ENCODE measurements around the gene CYB561D2.

CYB561D2 gene

GRCh38 chr3:50345008-50345407 is 5.7 kb upstream of the CYB561D2 start:
- H3K36me3 ChIP-seq (ENCODE audit: control insufficient read depth, insufficient read depth, low read length): peaks cover 12% of the 10 kb centered on the region
- peaks cover 52% of the 10 kb centered on the region for H3K27me3 ChIP-seq (ENCODE audit: control insufficient read depth, insufficient read depth, low read length)
- peak overlapping the region; percentile 59 for H3K4me3 ChIP-seq (ENCODE audit: low read depth, low read length)
- H3K9me3 ChIP-seq (ENCODE audit: control insufficient read depth, insufficient read depth, low read depth, low read length): no peaks in the 10 kb centered on the region
- no peak overlapping the region for H3K9ac ChIP-seq (ENCODE audit: low read length)
- no peak overlapping the region for H3K27ac ChIP-seq (ENCODE audit: low read depth, low read length)
- H3K4me1 ChIP-seq (ENCODE audit: control insufficient read depth, insufficient read depth, low read length): peaks cover 13% of the 10 kb centered on the region

DNA sequence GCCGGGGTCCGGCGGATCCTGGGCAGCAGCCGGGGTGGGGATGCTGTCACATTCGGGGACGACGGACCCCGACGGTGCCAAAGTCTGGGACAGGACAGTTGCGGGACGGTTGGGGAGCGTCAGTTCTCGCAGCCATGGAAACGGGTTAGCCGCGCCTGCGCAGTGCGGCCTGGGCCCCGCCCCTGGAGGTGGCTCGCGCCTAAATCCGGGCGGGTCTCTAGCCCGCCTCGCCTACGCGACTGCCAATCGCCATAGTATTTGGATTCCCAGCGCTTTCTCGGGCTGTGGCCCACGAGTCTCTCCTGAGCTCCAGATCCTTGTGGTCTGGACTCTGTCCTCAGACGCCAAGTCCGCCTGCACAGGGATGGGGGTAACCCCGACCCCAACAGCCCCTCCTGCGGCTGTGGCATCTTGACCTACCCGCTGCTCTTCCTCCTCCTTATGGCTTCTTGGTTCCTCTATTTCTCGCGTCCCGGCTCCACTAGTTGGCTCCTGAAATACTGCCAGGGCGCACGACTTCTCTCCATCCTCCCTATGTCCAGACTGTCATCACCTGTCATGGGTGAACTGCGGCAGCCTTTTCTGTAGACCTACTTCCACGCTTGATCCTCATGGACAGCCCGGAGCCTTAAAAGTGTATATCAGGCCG is 5.0 kb upstream of the CYB561D2 start, which contains the start of gene ZMYND10:
TSS of gene ZMYND10 (minus strand) at position 147 of the 649 bp plus-strand sequence. CDS start 153 bp downstream, outside the sequence.
- peaks cover 12% of the 10 kb centered on the region for H3K36me3 ChIP-seq (ENCODE audit: control insufficient read depth, insufficient read depth, low read length)
- peak within 1 kb of the TSS; percentile 29 for H3K9ac ChIP-seq (ENCODE audit: low read length)
- no peaks in the 10 kb centered on the region for H3K9me3 ChIP-seq (ENCODE audit: control insufficient read depth, insufficient read depth, low read depth, low read length)
- peaks cover 45% of the 10 kb centered on the region for H3K27me3 ChIP-seq (ENCODE audit: control insufficient read depth, insufficient read depth, low read length)
- H3K4me1 ChIP-seq (ENCODE audit: control insufficient read depth, insufficient read depth, low read length): peaks cover 13% of the 10 kb centered on the region
- peak within 1 kb of the TSS; percentile 59 for H3K4me3 ChIP-seq (ENCODE audit: low read depth, low read length)
- H3K27ac ChIP-seq (ENCODE audit: low read depth, low read length): no peak within 1 kb of the TSS

- H3K9me3 ChIP-seq (ENCODE audit: control insufficient read depth, insufficient read depth, low read depth, low read length): no peaks in the 10 kb centered on the region
- H3K36me3 ChIP-seq (ENCODE audit: control insufficient read depth, insufficient read depth, low read length): peaks cover 12% of the 10 kb centered on the region
- H3K9ac ChIP-seq (ENCODE audit: low read length): no peak overlapping the region
- no peak overlapping the region for H3K4me3 ChIP-seq (ENCODE audit: low read depth, low read length)
- peaks cover 14% of the 10 kb centered on the region for H3K4me1 ChIP-seq (ENCODE audit: control insufficient read depth, insufficient read depth, low read length)
- no peak overlapping the region for H3K27ac ChIP-seq (ENCODE audit: low read depth, low read length)
- H3K27me3 ChIP-seq (ENCODE audit: control insufficient read depth, insufficient read depth, low read length): peaks cover 29% of the 10 kb centered on the region
Observed at GRCh38 chr3:50347187-50347813, 3.4 kb upstream of the CYB561D2 start.

- peaks cover 14% of the 10 kb centered on the region for H3K4me1 ChIP-seq (ENCODE audit: control insufficient read depth, insufficient read depth, low read length)
- H3K27ac ChIP-seq (ENCODE audit: low read depth, low read length): no peak overlapping the region
Observed at GRCh38 chr3:50350213-50350526, 492 bp upstream of the CYB561D2 start.

GRCh38 chr3:50351323-50351697 is 648 bp downstream of the CYB561D2 start:
- Histone ChIP-seq H3K36me3 (ENCODE audit: control insufficient read depth, insufficient read depth, low read length) (peaks cover 41% of the 10 kb centered on the region), H3K9ac (ENCODE audit: low read length) (peak overlapping the region; percentile 88), H3K4me3 (ENCODE audit: low read depth, low read length) (peak overlapping the region; percentile 93), H3K27me3 (ENCODE audit: control insufficient read depth, insufficient read depth, low read length) (peaks cover 2% of the 10 kb centered on the region; the same call in 1 of the 2 replicates), H3K4me1 (ENCODE audit: control insufficient read depth, insufficient read depth, low read length) (peaks cover 15% of the 10 kb centered on the region), H3K27ac (ENCODE audit: low read depth, low read length) (no peak overlapping the region), H3K9me3 (ENCODE audit: control insufficient read depth, insufficient read depth, low read depth, low read length) (no peaks in the 10 kb centered on the region)

More at GRCh38 chr3:50350213-50350526, 492 bp upstream of the CYB561D2 start:
- Histone ChIP-seq H3K36me3 (ENCODE audit: control insufficient read depth, insufficient read depth, low read length) (peaks cover 32% of the 10 kb centered on the region), H3K9ac (ENCODE audit: low read length) (peak overlapping the region; percentile 88), H3K9me3 (ENCODE audit: control insufficient read depth, insufficient read depth, low read depth, low read length) (no peaks in the 10 kb centered on the region), H3K4me3 (ENCODE audit: low read depth, low read length) (peak overlapping the region; percentile 93), H3K27me3 (ENCODE audit: control insufficient read depth, insufficient read depth, low read length) (peaks cover 7% of the 10 kb centered on the region)

GRCh38 chr3:50352781-50353180 is 2.1 kb downstream of the CYB561D2 start:
- H3K9me3 ChIP-seq (ENCODE audit: control insufficient read depth, insufficient read depth, low read depth, low read length): no peaks in the 10 kb centered on the region
- H3K4me3 ChIP-seq (ENCODE audit: low read depth, low read length): no peak overlapping the region
- H3K9ac ChIP-seq (ENCODE audit: low read length): no peak overlapping the region
- H3K4me1 ChIP-seq (ENCODE audit: control insufficient read depth, insufficient read depth, low read length): peaks cover 30% of the 10 kb centered on the region
- H3K36me3 ChIP-seq (ENCODE audit: control insufficient read depth, insufficient read depth, low read length): peaks cover 43% of the 10 kb centered on the region
- no peak overlapping the region for H3K27ac ChIP-seq (ENCODE audit: low read depth, low read length)
- H3K27me3 ChIP-seq (ENCODE audit: control insufficient read depth, insufficient read depth, low read length): no peaks in the 10 kb centered on the region

DNA sequence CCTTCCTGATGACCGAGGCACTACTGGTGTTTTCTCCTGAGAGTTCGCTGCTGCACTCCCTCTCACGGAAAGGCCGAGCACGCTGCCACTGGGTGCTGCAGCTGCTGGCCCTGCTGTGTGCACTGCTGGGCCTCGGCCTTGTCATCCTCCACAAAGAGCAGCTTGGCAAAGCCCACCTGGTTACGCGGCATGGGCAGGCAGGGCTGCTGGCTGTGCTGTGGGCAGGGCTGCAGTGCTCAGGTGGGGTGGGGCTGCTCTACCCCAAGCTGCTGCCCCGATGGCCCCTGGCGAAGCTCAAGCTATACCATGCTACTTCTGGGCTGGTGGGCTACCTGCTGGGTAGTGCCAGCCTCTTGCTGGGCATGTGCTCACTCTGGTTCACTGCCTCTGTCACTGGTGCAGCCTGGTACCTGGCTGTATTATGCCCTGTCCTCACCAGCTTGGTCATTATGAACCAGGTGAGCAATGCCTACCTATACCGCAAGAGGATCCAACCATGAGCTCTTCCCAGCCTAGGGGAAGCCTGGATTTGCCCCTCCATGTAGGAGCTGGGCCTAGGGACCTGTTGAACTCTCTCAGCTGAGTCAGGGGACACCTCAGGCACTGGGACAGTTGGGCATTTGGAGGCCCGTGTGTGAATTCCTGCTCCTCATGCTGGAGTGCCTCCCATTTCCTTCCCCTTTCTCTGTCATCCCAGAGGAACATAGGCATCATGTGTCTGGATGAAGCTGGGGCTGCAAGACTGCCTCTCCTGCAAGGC is 2.8 kb downstream of the CYB561D2 start:
- H3K27me3 ChIP-seq (ENCODE audit: control insufficient read depth, insufficient read depth, low read length): no peaks in the 10 kb centered on the region
- H3K9me3 ChIP-seq (ENCODE audit: control insufficient read depth, insufficient read depth, low read depth, low read length): no peaks in the 10 kb centered on the region
- H3K4me1 ChIP-seq (ENCODE audit: control insufficient read depth, insufficient read depth, low read length): peaks cover 36% of the 10 kb centered on the region
- no peak overlapping the region for H3K4me3 ChIP-seq (ENCODE audit: low read depth, low read length)
- peaks cover 44% of the 10 kb centered on the region for H3K36me3 ChIP-seq (ENCODE audit: control insufficient read depth, insufficient read depth, low read length)
- no peak overlapping the region for H3K27ac ChIP-seq (ENCODE audit: low read depth, low read length)
- H3K9ac ChIP-seq (ENCODE audit: low read length): no peak overlapping the region

GRCh38 chr3:50354186-50354764 is 3.6 kb downstream of the CYB561D2 start:
- H3K36me3 ChIP-seq (ENCODE audit: control insufficient read depth, insufficient read depth, low read length): peaks cover 39% of the 10 kb centered on the region
- peaks cover 40% of the 10 kb centered on the region for H3K4me1 ChIP-seq (ENCODE audit: control insufficient read depth, insufficient read depth, low read length)
- no peak overlapping the region for H3K9ac ChIP-seq (ENCODE audit: low read length)
- H3K27me3 ChIP-seq (ENCODE audit: control insufficient read depth, insufficient read depth, low read length): no peaks in the 10 kb centered on the region
- H3K9me3 ChIP-seq (ENCODE audit: control insufficient read depth, insufficient read depth, low read depth, low read length): no peaks in the 10 kb centered on the region
- no peak overlapping the region for H3K4me3 ChIP-seq (ENCODE audit: low read depth, low read length)
- no peak overlapping the region for H3K27ac ChIP-seq (ENCODE audit: low read depth, low read length)

GRCh38 chr3:50354850-50355249 is 4.2 kb downstream of the CYB561D2 start:
- Histone ChIP-seq H3K27me3 (ENCODE audit: control insufficient read depth, insufficient read depth, low read length) (no peaks in the 10 kb centered on the region), H3K4me3 (ENCODE audit: low read depth, low read length) (no peak overlapping the region), H3K9me3 (ENCODE audit: control insufficient read depth, insufficient read depth, low read depth, low read length) (no peaks in the 10 kb centered on the region), H3K4me1 (ENCODE audit: control insufficient read depth, insufficient read depth, low read length) (peaks cover 40% of the 10 kb centered on the region), H3K36me3 (ENCODE audit: control insufficient read depth, insufficient read depth, low read length) (peaks cover 39% of the 10 kb centered on the region), H3K27ac (ENCODE audit: low read depth, low read length) (no peak overlapping the region), H3K9ac (ENCODE audit: low read length) (no peak overlapping the region)

DNA sequence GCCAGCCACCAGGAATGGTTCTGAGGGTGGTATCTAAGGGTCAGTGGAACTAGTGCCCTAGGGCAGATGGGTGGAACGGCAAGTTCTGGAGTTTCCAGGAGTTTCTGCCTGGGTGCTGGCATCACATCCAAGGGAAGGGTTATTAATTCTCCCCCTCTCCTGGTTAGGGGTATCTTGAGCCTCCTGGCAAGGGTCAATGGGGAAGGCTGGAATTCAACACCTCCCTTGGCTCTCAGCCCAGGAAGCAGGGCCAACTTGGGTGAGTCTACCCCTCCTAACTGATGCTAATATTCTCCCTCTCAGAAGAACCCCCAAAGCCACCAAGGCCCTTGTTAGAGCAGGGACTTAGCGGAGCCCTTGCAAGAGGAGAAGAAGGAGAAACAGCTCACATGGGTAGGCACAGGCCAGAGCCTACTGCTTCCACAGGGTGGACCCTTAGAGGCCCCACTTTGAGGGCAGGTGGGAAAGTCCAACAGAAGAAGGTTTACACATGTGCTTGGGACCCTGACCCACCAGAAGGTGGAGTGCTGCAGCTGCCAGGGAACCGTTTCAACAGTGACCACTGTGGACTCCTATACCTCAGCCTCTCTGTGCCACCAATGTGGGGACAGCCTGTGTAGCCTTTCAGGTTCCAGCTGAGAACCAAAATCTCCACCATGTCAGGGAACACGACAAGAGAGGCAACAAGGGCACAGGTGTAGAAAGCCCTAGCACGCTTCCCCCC is 5.3 kb downstream of the CYB561D2 start:
- H3K4me1 ChIP-seq (ENCODE audit: control insufficient read depth, insufficient read depth, low read length): peaks cover 36% of the 10 kb centered on the region
- H3K27me3 ChIP-seq (ENCODE audit: control insufficient read depth, insufficient read depth, low read length): no peaks in the 10 kb centered on the region
- no peak overlapping the region for H3K9ac ChIP-seq (ENCODE audit: low read length)
- H3K9me3 ChIP-seq (ENCODE audit: control insufficient read depth, insufficient read depth, low read depth, low read length): no peaks in the 10 kb centered on the region
- no peak overlapping the region for H3K27ac ChIP-seq (ENCODE audit: low read depth, low read length)
- peaks cover 39% of the 10 kb centered on the region for H3K36me3 ChIP-seq (ENCODE audit: control insufficient read depth, insufficient read depth, low read length)
- H3K4me3 ChIP-seq (ENCODE audit: low read depth, low read length): no peak overlapping the region

Data from HUES6 (cell line).